ENCODE data around the gene SLC4A4.

The SLC4A4 gene

DNA sequence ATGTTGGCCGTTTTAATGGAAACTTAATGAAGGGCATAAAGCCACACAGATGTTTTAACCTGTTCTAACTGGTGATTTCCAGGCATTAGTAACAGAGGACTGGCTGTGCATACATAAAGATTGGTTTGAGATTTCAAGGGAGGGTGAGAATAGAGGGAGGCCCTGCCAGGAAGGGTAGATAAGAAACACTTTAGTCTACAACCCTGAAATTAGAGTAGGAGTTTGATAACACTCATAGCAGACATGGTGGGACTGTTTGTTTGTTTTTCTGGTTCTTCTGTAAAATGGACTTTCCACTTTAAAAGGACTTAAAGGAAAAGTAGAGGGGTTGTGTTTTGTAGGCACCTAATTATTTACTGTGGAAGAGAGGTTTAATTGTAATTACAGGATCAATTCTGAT, 16.2 kb downstream of the SLC4A4 start:
- H3K4me3 ChIP-seq (ENCODE audit: low read depth in 1 of 2, low read length in 2 of 2): no peak overlapping the region
- H3K27ac ChIP-seq (ENCODE audit: low read depth, low read length): no peak overlapping the region
- H3K9me3 ChIP-seq (ENCODE audit: control insufficient read depth in 1 of 2, low read length in 2 of 2): no peaks in the 10 kb centered on the region
- no peak overlapping the region for H3K9ac ChIP-seq (ENCODE audit: low read depth in 1 of 2, low read length in 2 of 2)
- H3K4me1 ChIP-seq (ENCODE audit: control insufficient read depth in 1 of 2, insufficient read depth in 2 of 2, low read length in 2 of 2): no peaks in the 10 kb centered on the region
- no peaks in the 10 kb centered on the region for H3K27me3 ChIP-seq (ENCODE audit: control insufficient read depth in 1 of 2, insufficient read depth in 2 of 2, low read length in 2 of 2)
- H3K36me3 ChIP-seq (ENCODE audit: control insufficient read depth in 1 of 2, insufficient read depth in 2 of 2, low read length in 2 of 2): peaks cover 6 to 10% of the 10 kb centered on the region in 2 donors

DNA sequence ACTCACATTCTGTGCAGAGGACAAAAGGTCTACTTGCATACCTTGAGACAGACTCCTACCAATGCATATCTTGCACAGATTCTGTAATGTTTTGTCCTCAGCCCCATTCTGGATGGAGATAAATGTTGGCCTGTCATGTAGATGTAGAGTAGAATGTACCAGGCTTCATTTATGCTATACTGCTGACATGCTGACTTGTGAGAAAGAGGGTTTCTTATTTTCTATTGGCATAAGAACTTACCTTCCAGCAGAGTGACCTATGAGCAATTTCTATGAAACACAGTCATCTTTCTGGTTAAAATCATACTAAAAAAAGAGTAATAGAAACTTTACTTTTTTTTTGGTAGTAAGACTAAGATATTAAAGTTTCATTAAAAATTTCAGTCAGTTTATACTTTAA, 17.2 kb downstream of the SLC4A4 start:
- Histone ChIP-seq H3K9me3 (ENCODE audit: control insufficient read depth in 1 of 2, low read length in 2 of 2) (no peaks in the 10 kb centered on the region), H3K4me1 (ENCODE audit: control insufficient read depth in 1 of 2, insufficient read depth in 2 of 2, low read length in 2 of 2) (no peaks in the 10 kb centered on the region), H3K9ac (ENCODE audit: low read depth in 1 of 2, low read length in 2 of 2) (no peak overlapping the region), H3K36me3 (ENCODE audit: control insufficient read depth in 1 of 2, insufficient read depth in 2 of 2, low read length in 2 of 2) (peaks cover 3 to 7% of the 10 kb centered on the region in 2 donors), H3K27me3 (ENCODE audit: control insufficient read depth in 1 of 2, insufficient read depth in 2 of 2, low read length in 2 of 2) (no peaks in the 10 kb centered on the region), H3K27ac (ENCODE audit: low read depth, low read length) (no peak overlapping the region), H3K4me3 (ENCODE audit: low read depth in 1 of 2, low read length in 2 of 2) (no peak overlapping the region)

DNA sequence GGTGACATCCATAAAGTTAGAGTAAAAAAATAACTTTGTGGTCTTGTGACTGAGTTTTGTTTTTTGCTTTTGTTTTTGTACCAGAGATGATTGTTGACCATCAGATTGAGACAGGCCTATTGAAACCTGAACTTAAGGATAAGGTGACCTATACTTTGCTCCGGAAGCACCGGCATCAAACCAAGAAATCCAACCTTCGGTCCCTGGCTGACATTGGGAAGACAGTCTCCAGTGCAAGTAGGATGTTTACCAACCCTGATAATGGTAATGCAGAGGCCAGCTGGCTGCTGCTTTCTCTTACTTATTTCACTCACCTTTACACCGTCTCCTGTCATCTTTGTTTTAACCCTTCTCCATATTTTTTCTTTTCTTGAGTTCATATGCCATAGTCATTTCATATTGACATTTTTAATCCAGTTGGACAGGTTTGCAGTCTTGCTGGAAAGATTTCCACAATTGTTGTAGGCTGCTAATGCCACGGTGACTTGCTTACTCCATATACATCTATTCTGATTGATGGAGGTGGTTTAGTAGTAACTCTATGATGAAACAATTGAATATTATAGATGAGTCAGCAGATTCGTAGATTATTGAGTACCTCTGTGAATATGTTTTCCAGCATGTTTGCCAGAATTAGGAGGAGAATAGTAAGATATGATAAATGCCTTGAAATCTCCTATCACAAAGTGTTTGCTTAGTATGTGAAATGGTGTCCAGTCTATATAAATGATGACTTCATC, 18.3 kb downstream of the SLC4A4 start:
- Histone ChIP-seq H3K4me3 (ENCODE audit: low read depth in 1 of 2, low read length in 2 of 2) (no peak overlapping the region), H3K4me1 (ENCODE audit: control insufficient read depth in 1 of 2, insufficient read depth in 2 of 2, low read length in 2 of 2) (no peaks in the 10 kb centered on the region), H3K36me3 (ENCODE audit: control insufficient read depth in 1 of 2, insufficient read depth in 2 of 2, low read length in 2 of 2) (peaks cover 0 to 5% of the 10 kb centered on the region in 2 donors), H3K9ac (ENCODE audit: low read depth in 1 of 2, low read length in 2 of 2) (no peak overlapping the region), H3K27ac (ENCODE audit: low read depth, low read length) (no peak overlapping the region), H3K27me3 (ENCODE audit: control insufficient read depth in 1 of 2, insufficient read depth in 2 of 2, low read length in 2 of 2) (no peaks in the 10 kb centered on the region), H3K9me3 (ENCODE audit: control insufficient read depth in 1 of 2, low read length in 2 of 2) (no peaks in the 10 kb centered on the region)

DNA sequence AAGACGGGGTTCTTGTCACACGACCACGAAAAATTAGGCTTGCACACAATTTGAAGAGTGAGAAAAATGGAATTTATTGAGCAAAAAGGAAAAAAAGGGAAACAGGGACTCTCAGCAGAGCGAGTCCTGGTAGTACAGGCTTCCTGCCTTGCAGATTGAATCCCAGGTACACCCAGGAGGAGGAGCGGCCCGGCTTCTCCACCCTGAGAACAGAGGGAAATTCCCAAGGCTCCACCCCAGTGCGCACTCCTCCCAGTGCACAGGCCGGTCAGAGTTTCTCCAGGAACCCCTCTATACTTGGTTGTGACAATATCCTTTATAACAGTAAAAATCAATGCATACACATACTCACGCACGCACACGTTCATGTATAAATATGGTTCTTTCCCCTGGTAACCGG, 22.0 kb downstream of the SLC4A4 start:
- H3K9me3 ChIP-seq (ENCODE audit: control insufficient read depth in 1 of 2, low read length in 2 of 2): no peaks in the 10 kb centered on the region
- peaks cover 0 to 5% of the 10 kb centered on the region in 2 donors for H3K36me3 ChIP-seq (ENCODE audit: control insufficient read depth in 1 of 2, insufficient read depth in 2 of 2, low read length in 2 of 2)
- no peaks in the 10 kb centered on the region for H3K27me3 ChIP-seq (ENCODE audit: control insufficient read depth in 1 of 2, insufficient read depth in 2 of 2, low read length in 2 of 2)
- no peak overlapping the region for H3K27ac ChIP-seq (ENCODE audit: low read depth, low read length)
- no peak overlapping the region for H3K4me3 ChIP-seq (ENCODE audit: low read depth in 1 of 2, low read length in 2 of 2)
- no peaks in the 10 kb centered on the region for H3K4me1 ChIP-seq (ENCODE audit: control insufficient read depth in 1 of 2, insufficient read depth in 2 of 2, low read length in 2 of 2)
- no peak overlapping the region for H3K9ac ChIP-seq (ENCODE audit: low read depth in 1 of 2, low read length in 2 of 2)

DNA sequence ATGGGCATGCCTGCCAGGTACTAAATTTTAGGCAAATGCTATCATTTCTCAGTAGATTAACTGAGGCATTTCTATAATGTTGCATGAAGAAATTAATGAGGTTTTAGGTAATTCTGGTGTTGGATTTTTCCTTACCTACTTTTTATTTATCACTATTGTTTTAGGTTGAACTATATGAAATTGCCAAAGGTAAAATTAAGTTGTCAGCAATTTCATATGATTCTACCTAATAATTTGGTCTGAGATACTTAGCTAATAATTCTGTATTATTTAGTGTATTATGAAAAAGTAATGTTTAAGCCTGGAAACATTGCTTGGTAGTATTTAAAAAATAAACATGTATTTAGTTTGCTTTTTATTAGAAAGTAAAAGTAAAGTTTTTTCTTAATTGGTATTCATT, 22.7 kb downstream of the SLC4A4 start:
- Histone ChIP-seq H3K27ac (ENCODE audit: low read depth, low read length) (no peak overlapping the region), H3K9me3 (ENCODE audit: control insufficient read depth in 1 of 2, low read length in 2 of 2) (no peaks in the 10 kb centered on the region), H3K9ac (ENCODE audit: low read depth in 1 of 2, low read length in 2 of 2) (no peak overlapping the region), H3K36me3 (ENCODE audit: control insufficient read depth in 1 of 2, insufficient read depth in 2 of 2, low read length in 2 of 2) (peaks cover 0 to 5% of the 10 kb centered on the region in 2 donors), H3K4me1 (ENCODE audit: control insufficient read depth in 1 of 2, insufficient read depth in 2 of 2, low read length in 2 of 2) (no peaks in the 10 kb centered on the region), H3K27me3 (ENCODE audit: control insufficient read depth in 1 of 2, insufficient read depth in 2 of 2, low read length in 2 of 2) (no peaks in the 10 kb centered on the region), H3K4me3 (ENCODE audit: low read depth in 1 of 2, low read length in 2 of 2) (no peak overlapping the region)

DNA sequence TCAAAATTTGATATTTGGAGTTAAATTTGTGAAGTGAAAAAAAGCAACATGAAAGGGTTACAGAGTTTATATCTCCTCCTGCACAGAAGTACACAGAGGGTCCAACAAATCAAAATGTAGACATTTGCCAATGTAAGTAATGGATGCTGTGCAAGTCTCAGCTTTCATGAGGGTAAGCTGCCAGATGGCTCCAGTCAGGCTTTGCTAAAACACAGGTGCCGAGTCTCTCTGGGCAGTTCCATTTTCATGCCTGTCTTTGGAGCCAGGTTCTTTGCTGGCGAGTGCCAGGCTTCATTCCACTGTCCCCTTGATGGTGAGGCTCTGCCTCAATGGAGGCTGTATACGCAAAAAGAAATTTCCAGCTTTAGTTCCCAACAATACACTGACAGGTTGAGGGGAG, 27.9 kb downstream of the SLC4A4 start:
- H3K4me1 ChIP-seq (ENCODE audit: control insufficient read depth in 1 of 2, insufficient read depth in 2 of 2, low read length in 2 of 2): no peaks in the 10 kb centered on the region
- no peaks in the 10 kb centered on the region for H3K36me3 ChIP-seq (ENCODE audit: control insufficient read depth in 1 of 2, insufficient read depth in 2 of 2, low read length in 2 of 2)
- H3K4me3 ChIP-seq (ENCODE audit: low read depth in 1 of 2, low read length in 2 of 2): no peak overlapping the region
- H3K9me3 ChIP-seq (ENCODE audit: control insufficient read depth in 1 of 2, low read length in 2 of 2): no peaks in the 10 kb centered on the region
- H3K9ac ChIP-seq (ENCODE audit: low read depth in 1 of 2, low read length in 2 of 2): no peak overlapping the region
- H3K27me3 ChIP-seq (ENCODE audit: control insufficient read depth in 1 of 2, insufficient read depth in 2 of 2, low read length in 2 of 2): no peaks in the 10 kb centered on the region
- H3K27ac ChIP-seq (ENCODE audit: low read depth, low read length): no peak overlapping the region

DNA sequence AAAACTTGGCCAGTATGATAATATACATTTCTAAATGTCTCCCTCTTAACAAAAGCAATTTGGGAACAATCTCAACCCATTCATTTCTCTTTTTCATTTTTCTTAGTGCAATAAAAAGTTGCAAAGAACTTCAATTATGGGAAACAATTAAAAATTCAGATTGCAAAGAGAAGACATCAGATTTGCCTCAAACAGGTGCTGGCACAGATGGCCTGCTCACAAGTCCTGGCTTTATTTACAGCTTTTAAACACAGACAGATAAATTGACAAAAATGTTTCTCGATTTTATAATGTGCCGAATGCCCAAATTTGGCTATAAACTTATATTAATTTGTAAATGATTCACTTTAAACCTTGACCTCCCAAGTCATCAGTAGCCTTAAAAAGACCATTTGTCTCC, 28.7 kb downstream of the SLC4A4 start:
- H3K9ac ChIP-seq (ENCODE audit: low read depth in 1 of 2, low read length in 2 of 2): no peak overlapping the region
- H3K27me3 ChIP-seq (ENCODE audit: control insufficient read depth in 1 of 2, insufficient read depth in 2 of 2, low read length in 2 of 2): no peaks in the 10 kb centered on the region
- no peaks in the 10 kb centered on the region for H3K9me3 ChIP-seq (ENCODE audit: control insufficient read depth in 1 of 2, low read length in 2 of 2)
- H3K4me1 ChIP-seq (ENCODE audit: control insufficient read depth in 1 of 2, insufficient read depth in 2 of 2, low read length in 2 of 2): no peaks in the 10 kb centered on the region
- H3K4me3 ChIP-seq (ENCODE audit: low read depth in 1 of 2, low read length in 2 of 2): no peak overlapping the region
- no peaks in the 10 kb centered on the region for H3K36me3 ChIP-seq (ENCODE audit: control insufficient read depth in 1 of 2, insufficient read depth in 2 of 2, low read length in 2 of 2)
- no peak overlapping the region for H3K27ac ChIP-seq (ENCODE audit: low read depth, low read length)

DNA sequence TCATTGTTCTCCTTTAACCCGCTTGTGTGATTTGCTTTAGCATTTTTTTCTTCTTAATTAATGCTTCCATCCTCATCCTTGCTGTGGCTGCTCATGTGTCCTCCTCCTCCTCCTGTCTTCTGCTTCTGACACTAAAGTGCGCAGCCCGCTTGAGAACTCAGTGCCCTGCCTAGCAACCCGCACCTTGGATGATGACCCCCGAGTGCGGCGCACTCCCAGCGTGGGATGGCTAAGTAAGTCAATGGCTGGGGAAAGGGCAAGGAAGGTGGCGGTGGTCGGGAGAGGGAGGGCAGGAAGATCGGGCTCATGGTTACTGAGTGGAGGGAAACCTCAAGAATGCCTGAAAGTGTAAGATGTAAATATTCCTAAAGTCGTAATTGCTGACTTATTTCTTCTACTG, 30.1 kb downstream of the SLC4A4 start:
- H3K4me1 ChIP-seq (ENCODE audit: control insufficient read depth in 1 of 2, insufficient read depth in 2 of 2, low read length in 2 of 2): no peaks in the 10 kb centered on the region
- H3K9me3 ChIP-seq (ENCODE audit: control insufficient read depth in 1 of 2, low read length in 2 of 2): no peaks in the 10 kb centered on the region

DNA sequence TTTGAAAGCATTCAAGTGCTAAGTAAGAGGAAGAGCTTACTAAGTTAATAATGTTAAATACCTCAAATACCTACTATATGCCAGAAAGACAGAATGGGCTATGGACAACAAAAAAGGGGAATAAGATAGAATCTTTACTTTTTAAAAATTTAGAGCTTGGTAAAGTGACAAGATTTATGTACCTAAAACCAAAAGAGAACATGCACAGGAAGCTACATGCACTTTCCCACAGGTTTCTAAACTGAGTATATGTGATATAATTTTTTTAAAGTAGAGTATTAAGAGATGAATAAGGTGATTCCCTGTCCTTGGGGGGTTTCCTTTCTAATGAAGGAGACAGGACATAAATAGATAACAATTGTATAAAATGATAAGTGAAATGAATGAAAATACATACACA, 30.7 kb downstream of the SLC4A4 start:
- no peaks in the 10 kb centered on the region for H3K9me3 ChIP-seq (ENCODE audit: control insufficient read depth in 1 of 2, low read length in 2 of 2)
- no peaks in the 10 kb centered on the region for H3K4me1 ChIP-seq (ENCODE audit: control insufficient read depth in 1 of 2, insufficient read depth in 2 of 2, low read length in 2 of 2)
- no peak overlapping the region for H3K9ac ChIP-seq (ENCODE audit: low read depth in 1 of 2, low read length in 2 of 2)
- no peaks in the 10 kb centered on the region for H3K36me3 ChIP-seq (ENCODE audit: control insufficient read depth in 1 of 2, insufficient read depth in 2 of 2, low read length in 2 of 2)
- H3K27me3 ChIP-seq (ENCODE audit: control insufficient read depth in 1 of 2, insufficient read depth in 2 of 2, low read length in 2 of 2): no peaks in the 10 kb centered on the region
- H3K27ac ChIP-seq (ENCODE audit: low read depth, low read length): no peak overlapping the region
- no peak overlapping the region for H3K4me3 ChIP-seq (ENCODE audit: low read depth in 1 of 2, low read length in 2 of 2)

More for the DNA sequence above, 30.1 kb downstream of the SLC4A4 start:
- Histone ChIP-seq H3K27ac (ENCODE audit: low read depth, low read length) (no peak overlapping the region), H3K4me3 (ENCODE audit: low read depth in 1 of 2, low read length in 2 of 2) (no peak overlapping the region), H3K36me3 (ENCODE audit: control insufficient read depth in 1 of 2, insufficient read depth in 2 of 2, low read length in 2 of 2) (no peaks in the 10 kb centered on the region), H3K9ac (ENCODE audit: low read depth in 1 of 2, low read length in 2 of 2) (no peak overlapping the region), H3K27me3 (ENCODE audit: control insufficient read depth in 1 of 2, insufficient read depth in 2 of 2, low read length in 2 of 2) (no peaks in the 10 kb centered on the region)

DNA sequence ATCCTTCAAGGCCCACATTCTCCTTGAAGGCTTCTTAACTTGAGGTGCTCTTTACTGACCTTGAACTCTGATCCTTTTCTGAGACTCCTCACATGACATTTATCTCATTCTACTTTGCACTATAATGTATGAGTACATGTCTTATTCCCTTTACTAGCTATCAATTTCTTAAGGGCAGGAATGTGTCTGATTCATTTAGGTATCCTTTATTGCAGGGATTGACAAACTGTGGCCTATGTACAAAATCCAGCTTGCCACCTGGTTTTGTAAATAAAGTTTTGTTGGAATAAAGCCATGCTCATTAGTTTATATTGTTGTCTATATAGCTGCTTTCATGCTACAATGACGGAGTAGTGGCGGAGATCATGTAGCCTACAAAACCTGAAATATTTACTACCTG, 36.7 kb downstream of the SLC4A4 start:
- no peaks in the 10 kb centered on the region for H3K9me3 ChIP-seq (ENCODE audit: control insufficient read depth in 1 of 2, low read length in 2 of 2)
- no peak overlapping the region for H3K9ac ChIP-seq (ENCODE audit: low read depth in 1 of 2, low read length in 2 of 2)
- no peaks in the 10 kb centered on the region for H3K36me3 ChIP-seq (ENCODE audit: control insufficient read depth in 1 of 2, insufficient read depth in 2 of 2, low read length in 2 of 2)

More for the DNA sequence above, 36.7 kb downstream of the SLC4A4 start:
- Histone ChIP-seq H3K27me3 (ENCODE audit: control insufficient read depth in 1 of 2, insufficient read depth in 2 of 2, low read length in 2 of 2) (no peaks in the 10 kb centered on the region), H3K4me1 (ENCODE audit: control insufficient read depth in 1 of 2, insufficient read depth in 2 of 2, low read length in 2 of 2) (no peaks in the 10 kb centered on the region), H3K27ac (ENCODE audit: low read depth, low read length) (no peak overlapping the region), H3K4me3 (ENCODE audit: low read depth in 1 of 2, low read length in 2 of 2) (no peak overlapping the region)
